ENCODE results near the gene RETREG3.
"Not testable (repeated sequence)": the region's sequence is repeated elsewhere in the genome, so short reads cannot be mapped to it uniquely, and the experiment has no call there.

Gene RETREG3

GRCh38 chr17:42548993-42549755 is 60.0 kb downstream of the RETREG3 start:
- DNase-seq: no peak

- DNase-seq: peak; percentile 81
Measured at GRCh38 chr17:42548070-42548837, 60.9 kb downstream of the RETREG3 start.

DNA sequence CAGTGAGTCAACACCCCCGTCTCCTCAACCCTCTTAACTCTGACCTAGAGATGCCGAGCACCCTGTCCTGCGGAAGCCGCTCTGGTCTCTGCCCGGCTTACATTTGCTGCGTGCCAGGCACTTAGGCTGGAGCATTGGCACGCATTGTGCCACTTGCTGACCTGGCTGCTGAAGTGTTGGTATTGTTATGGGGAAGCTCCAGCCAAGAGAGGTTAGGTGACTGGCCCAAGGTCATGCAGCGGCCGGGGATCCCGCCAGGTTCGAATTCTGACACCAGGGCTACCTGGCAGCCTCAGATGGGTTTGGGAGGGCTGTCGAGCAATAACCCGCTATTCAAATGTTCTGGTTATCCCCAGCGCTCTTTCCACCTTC is 61.5 kb downstream of the RETREG3 start:
- no peak for DNase-seq

DNA sequence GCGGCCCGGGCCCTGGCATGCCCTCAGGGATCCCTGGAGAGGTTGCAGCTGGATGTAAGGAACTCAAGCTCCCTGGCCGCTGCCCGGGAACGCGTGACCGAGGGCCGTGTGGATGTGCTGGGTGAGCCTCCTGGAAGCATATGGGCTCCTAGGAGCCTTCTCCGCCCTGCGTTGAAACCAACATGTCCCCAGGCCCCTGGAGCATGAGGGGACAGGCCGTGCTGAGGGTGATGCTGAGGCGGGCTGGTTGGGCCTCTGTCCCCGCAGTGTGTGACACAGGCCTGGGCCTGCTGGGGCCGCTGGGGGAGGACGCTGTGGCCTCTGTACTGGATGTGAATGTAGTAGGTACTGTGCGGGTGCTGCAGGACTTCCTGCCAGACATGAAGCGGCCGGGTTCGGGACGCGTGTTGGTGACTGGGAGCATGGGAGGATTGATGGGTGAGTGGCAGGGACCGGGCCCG is 62.1 kb downstream of the RETREG3 start:
- DNase-seq: no peak

DNA sequence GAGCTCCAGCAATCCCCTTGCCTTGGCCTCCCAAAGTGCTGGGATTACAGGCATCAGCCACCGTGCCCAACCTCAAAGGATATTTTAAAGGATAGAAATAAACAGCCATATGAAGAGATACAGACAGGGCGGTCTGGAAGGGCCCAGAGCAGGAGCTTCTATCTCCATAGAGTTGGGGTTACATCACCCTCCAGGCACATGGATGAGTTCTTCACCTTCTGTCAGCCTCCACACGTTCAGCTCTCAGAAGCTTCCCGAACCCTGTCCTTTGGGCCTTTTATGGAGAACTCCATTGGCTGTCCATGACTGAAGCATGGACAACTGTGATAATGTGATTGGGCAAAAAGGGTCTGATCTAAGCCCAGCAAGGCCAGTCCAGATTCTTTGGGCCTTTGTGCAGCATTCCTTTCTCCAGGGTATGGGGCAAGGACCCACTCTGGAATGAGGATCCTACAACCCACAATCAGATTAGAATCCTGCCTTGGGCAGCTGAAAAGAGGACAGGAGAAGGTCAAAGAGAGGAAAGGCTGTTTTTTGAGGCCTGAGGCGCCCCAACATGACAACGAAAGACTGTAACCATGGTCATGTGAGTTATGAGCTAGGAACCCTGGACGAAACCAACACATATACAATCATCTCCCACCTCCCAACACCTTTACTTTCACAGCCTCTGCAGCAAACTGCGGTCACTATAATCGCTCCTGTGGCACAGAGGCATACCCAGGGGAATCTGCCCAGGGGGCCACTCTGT is 63.2 kb downstream of the RETREG3 start:
- DNase-seq: not testable (repeated sequence)

DNA sequence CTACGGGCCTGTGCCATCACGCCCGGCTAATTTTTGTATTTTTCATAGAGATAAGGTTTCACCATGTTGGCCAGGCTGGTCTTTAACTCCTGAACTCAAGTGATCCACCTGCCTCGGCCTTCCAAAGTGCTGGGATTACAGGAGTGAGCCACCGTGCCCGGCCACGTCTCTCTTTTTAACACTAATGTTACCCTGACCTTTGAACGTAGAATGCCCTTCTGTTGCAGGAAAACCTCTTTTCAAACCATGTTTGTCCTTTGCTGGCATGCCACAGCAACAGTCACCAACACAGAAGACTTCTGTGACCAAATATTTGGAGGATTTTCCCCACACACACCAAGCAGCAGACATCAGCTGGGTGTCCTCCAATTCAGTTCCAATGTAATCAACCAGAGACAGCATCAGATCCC is 64.3 kb downstream of the RETREG3 start:
- DNase-seq: no peak

- DNase-seq: no peak
Measured at GRCh38 chr17:42543190-42544079, 65.7 kb downstream of the RETREG3 start.

- DNase-seq: no peak
Measured at GRCh38 chr17:42541041-42541833, 67.9 kb downstream of the RETREG3 start.

GRCh38 chr17:42540558-42540957 is 68.6 kb downstream of the RETREG3 start:
- not testable (repeated sequence) for DNase-seq

DNA sequence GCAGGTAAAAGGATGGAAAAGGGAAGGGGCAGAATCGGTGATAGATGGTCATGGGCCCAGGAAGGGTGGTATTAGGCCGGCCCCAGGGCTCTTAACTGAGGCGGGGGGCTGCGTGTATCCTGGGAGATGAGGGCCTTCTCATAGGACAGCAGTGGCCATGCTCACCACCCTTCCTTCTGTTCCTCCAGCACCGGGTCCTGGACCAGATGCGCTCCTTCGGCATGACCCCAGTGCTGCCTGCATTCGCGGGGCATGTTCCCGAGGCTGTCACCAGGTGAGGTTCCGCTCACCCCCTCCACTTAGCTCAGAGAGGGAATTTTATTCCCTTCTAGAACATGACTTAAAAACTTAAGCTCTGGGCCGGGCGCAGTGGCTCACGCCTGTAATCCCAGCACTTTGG is 70.7 kb downstream of the RETREG3 start:
- no peak for DNase-seq

DNA sequence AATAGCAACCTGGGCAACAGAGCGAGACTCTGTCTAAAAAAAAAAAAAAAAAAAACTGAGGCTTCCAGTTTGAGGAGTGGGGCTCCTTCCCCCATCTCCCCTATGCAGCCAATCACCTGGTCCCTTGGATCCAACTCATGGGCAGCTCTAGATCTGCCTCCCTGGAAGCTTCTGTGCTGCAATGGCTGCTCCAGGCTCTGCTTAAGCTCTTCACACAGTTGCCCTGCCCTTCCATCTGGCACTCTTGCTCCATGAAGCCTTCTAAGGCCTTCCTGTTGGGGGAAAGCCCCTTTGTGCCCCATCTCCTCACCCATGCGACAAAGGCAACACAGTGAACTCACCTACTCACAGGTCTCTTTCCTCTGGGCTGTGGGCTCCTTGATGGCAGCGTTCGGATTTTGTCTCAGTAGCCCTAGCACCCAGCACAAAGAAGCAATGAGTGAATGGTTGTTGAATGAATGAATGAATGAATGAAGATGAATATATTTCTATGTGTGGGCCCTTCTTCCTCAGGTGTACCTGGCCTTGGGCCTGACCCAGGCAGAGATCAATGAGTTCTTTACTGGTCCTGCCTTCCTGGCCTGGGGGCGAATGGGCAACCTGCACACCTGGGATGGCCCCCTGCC is 71.2 kb downstream of the RETREG3 start:
- DNase-seq: no peak

DNA sequence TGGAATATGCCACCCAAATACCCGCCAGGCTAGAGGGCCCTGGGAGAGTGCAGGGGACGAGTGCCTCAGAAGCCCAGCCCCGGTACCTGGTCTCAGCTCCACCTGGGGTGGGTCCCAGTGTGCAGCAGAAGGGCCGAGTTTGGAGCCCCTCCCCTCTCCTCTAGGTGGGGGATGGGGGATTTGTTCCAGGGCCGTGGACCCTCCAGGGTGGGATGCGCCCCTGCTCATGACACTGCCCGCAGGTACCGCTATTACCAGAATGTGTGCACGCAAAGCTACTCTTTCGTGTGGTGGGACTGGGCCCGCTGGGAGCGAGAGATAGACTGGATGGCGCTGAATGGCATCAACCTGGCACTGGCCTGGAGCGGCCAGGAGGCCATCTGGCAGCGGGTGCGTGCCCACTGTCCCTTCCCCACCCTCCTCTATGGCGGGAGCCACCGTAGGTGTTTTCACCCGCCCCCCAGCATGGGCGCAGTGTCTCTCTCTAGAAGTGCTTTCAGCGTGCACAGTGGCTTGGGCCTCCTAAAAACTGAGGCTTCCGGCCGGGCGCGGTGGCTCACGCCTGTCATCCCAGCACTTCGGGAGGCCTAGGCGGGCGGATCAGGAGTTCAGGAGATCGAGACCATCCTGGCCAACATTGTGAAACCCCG is 71.9 kb downstream of the RETREG3 start:
- DNase-seq: no peak

DNA sequence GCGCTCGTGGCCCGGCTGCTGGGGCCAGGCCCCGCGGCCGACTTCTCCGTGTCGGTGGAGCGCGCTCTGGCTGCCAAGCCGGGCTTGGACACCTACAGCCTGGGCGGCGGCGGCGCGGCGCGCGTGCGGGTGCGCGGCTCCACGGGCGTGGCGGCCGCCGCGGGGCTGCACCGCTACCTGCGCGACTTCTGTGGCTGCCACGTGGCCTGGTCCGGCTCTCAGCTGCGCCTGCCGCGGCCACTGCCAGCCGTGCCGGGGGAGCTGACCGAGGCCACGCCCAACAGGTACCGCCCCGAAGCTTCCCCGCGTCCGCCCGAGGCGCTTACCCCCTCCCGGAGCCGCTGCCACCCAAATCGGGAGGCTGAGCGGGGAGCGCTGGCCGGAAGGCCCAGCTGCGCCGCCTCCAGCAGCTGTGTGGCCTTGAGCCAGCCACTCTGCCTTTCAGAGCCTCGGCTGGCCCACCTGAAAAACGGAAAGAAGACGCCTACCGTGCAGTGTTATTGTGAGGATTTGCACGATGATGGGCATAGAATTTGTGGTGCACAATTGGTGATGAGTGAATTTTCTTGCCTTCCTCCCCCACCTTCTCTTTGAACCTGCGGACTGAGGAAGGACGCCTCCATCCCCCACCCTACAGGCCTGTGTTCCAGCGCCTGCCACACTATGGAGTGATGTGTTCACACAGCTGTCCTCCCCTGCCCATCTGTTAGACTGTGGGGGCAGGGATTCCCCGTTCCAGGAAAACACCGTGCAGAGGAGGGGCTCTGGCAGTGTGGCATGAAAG is 72.6 kb downstream of the RETREG3 start:
- DNase-seq: peak; percentile 65

GRCh38 chr17:42536048-42536371 is 73.2 kb downstream of the RETREG3 start, which contains the start of gene NAGLU:
Gene NAGLU, plus strand, starts transcription at chr17:42536241. Its CDS starts 32 bp downstream, at chr17:42536273.
- peak; percentile 84 for DNase-seq

DNA sequence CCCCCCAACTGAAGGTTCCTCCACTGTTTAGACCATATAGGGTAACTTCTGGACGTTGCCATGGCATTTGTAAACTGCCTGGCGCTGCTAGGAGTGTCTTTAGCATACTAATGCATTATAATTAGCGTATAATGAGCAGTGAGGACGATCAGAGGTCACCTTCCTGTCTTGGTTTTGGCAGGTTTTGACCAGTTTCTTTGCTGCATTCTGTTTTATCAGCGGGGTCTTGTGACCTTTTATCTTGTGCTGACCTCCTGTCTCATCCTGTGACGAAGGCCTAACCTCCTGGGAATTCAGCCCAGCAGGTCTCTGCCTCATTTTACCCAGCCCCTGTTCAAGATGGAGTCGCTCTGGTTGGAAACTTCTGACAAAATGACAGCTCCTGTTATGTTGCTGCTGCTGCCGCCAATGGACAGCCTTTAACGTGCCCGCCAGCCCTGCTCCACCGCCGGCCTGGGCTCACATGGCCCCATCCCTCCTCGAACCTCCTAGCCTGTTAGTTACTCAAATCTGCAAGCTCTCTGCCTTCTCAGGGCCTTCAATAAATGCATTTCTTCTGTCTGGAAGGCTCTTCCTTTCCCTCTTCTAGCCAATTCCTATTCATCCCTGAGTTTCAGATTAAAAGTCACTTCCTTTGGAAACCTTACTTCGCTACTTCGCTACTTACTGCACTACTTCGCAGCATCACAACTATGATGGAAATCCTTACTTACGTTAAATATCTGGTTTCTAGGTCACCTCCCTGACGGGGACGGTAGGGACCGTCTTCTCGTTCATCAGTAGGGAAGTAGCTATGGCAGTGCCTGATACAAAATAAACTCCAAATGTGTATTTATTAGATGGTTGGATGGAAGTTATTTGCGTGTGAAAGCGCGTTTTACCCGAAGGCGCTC is 73.8 kb downstream of the RETREG3 start:
- no peak for DNase-seq

DNA sequence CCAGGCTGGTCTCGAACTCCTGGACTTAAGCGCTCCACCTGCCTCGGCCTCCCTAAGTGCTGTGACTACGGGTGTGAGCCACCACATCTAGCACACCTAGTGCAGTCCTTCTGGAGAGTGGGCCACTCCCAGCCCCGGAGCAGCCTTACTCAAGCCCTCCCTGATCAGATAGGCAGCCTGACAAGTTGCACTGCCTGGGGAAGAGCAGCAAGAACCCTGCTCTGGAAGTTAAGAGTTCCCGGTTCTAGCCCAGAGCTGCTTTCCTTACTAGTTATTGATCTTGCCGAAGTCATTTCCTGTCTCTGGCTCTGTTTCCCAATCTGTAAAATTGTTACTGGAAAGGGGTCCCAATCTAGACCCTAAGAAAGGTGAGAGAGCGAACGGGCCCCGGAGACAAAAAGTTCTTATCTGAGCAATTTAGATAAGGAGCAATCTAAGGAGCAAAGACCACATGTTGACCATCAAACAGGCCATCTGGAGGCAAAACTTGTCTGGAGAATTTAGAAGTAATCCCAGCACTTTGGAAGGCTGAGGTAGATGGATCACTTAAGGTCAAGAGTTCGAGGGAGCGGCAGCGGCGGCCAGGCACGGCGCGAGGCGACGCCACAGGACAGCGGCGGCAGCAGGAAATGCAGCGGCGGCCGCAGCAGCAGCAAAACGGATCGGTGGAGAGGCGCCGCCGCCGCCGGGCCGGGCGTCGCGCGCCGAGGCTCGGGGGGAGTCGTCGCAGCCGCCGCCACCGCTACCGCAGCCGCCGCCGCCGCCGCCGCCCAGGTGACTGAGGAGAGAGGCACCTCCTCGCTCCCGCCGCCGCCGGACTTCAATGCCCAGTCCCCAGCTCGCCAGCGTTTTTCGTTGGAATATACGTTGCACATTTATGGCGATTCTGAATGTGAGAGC is 77.5 kb downstream of the RETREG3 start:
- peak; percentile 57 for DNase-seq

GRCh38 chr17:42530952-42531454 is 78.2 kb downstream of the RETREG3 start:
- DNase-seq: no peak

Measured in CD4-positive, alpha-beta T cell treated with Interleukin-15 for 1 hour (primary cell).